Stimulated activated CD8-positive, alpha-beta memory T cell treated with anti-CD3 and anti-CD28 coated beads, Interleukin-7, amount 100 ng/mL, for 1 hour (primary cell): ENCODE results near the gene SOX2.

Source experiments
- DNase-seq, 2 donors: peaks; one replicate each; pipeline ENCODE4 v3.0.0-alpha.2; 2020; ENCODE audit warnings: low read depth in 2 of 2

SOX2 gene

DNA sequence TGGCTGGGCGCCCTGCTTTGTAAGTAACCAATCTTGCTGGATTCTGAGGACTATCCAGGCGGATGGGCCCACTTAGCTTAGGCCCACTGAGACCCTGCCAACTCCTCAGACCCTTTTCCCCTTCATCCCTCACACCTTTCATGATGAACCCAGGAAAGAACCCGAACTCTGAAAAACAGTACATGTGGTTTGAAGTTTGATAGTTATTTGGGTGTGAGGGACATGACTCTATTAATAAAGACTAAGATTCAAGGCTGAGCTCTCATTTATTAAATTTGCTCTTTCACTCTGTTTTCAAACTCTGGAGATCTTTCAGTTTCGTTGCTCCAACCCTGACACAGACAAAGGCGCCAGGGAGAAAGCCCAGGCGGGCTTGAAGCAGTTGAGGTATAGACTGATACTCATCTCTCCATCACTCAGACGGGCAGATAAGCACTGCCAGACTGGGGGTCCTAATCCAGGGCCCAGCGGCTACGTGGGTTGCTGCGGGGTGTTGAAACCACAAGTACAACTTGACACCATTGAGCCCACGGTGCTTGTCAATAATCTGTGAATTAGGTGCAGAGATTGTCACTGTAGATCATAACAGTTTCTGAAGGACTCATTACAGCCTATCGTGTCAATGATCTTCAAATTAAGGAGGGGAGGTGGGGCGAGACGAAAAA is 7.2 kb upstream of the SOX2 start:
- no peak for DNase-seq

DNA sequence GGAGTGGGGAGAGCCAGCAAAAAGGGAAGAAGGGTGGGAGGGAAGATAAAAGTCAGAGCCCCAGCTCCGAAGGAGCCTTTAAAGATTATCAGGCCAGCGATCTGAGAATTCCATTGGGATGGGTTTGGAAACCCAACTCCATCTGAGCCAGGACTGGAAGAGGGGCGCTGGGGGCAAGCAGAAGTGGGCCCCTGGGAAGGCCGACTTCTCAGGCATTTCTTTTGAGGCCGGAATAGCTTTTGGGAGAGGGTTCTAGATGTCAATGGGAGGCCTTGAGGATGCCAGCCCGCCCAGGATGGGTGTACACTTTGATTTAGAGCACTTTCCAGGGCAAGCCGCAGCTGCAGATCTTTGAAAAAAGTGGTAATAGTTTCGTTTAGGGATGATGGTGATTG is 6.6 kb upstream of the SOX2 start:
- DNase-seq, result no peak

DNA sequence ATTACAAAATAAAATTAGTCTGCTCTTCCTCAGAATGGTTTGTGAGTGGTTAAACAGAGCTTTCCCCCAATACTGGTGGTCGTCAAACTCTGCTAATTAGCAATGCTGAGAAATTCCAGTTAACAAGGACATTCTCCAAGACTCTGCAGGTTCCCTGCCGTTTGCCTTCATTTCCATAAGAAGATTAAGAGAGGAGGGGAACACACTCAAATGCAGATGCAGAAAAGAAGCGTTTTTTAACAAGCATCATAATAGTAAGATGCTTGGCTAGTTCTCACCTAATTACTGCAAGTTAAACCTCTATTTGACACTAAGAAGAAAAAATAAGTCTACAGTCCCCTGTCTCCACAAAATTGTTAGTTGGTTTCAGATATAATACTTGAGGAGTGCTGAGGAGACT is 3.7 kb upstream of the SOX2 start:
- DNase-seq, result no peak

DNA sequence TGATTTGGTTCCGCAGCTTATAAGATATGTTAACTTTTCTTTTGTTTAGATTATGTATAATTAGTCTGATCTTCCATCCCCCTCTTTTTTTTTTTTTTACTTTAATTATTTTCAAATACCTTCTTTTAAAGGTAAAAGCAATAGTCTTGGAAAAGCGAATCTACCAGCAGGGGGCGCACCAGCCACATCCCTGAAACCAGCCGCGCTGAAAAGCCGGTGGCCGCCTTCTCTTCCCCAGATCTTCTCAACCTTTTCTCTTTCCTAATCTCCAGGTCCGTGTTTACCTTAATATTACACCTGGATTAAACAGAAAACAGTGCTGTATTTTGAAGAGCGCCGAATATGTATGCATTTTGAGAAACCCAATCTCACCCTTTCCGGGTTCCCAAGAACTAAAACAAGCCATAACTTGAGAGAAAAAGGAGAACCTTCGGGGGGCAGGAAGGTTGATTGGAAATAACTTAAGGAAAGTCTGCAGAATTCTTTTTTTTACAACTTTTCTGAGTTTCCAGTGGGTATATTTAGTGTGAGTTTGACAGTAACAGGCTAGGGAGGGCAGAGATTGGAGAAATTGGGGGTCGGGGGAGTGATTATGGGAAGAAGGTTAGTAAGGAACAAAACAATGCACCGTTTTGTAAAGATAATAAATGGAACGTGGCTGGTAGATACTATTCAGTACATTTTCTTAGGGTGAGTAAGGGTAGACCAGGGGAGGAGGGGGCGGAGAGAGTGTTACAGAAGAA is 2.0 kb upstream of the SOX2 start:
- DNase-seq, result peak; percentile 9 to 29

DNA sequence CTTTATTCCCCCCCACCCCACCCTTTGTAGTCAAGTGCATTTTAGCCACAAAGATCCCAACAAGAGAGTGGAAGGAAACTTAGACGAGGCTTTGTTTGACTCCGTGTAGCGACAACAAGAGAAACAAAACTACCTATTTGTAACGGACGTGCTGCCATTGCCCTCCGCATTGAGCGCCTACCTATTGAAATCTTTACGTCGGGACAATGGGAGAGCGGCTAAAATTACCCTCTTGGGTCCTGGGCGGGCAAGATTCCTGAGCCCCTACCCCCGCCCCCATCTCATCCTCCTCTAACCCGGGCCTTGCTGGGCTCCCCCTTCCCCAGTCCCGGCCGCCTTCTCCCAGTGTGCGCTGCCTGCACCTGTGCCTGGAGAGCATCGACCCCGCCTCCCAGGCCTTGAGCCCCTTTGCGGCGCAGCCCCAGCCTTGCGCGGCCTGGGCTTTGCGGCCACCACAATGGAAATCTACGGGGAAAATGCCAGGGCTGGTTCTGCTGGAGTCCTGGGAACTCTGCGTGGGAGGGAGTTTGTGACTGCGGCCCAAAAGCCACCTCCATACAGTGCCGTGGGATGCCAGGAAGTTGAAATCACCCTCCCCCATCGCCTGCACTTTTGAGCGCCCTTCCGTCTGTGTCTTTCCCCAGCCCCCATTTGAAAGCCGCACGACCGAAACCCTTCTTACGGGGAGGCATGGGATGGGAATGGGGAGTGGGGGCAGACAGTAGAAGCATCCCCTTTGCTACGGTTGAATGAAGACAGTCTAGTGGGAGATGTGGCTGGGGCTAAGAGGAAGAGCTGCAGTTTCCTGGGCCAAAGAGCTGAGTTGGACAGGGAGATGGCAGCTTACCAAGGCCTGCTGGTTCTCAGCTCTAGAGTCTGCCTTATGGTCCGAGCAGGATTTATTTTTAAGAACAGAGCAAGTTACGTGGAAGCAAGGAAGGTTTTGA is 1.1 kb upstream of the SOX2 start:
- DNase-seq, result no peak

DNA sequence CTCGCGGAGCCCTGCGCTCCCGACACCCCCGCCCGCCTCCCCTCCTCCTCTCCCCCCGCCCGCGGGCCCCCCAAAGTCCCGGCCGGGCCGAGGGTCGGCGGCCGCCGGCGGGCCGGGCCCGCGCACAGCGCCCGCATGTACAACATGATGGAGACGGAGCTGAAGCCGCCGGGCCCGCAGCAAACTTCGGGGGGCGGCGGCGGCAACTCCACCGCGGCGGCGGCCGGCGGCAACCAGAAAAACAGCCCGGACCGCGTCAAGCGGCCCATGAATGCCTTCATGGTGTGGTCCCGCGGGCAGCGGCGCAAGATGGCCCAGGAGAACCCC is 464 bp downstream of the SOX2 start:
- DNase-seq, result no peak

DNA sequence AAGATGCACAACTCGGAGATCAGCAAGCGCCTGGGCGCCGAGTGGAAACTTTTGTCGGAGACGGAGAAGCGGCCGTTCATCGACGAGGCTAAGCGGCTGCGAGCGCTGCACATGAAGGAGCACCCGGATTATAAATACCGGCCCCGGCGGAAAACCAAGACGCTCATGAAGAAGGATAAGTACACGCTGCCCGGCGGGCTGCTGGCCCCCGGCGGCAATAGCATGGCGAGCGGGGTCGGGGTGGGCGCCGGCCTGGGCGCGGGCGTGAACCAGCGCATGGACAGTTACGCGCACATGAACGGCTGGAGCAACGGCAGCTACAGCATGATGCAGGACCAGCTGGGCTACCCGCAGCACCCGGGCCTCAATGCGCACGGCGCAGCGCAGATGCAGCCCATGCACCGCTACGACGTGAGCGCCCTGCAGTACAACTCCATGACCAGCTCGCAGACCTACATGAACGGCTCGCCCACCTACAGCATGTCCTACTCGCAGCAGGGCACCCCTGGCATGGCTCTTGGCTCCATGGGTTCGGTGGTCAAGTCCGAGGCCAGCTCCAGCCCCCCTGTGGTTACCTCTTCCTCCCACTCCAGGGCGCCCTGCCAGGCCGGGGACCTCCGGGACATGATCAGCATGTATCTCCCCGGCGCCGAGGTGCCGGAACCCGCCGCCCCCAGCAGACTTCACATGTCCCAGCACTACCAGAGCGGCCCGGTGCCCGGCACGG is 991 bp downstream of the SOX2 start:
- DNase-seq, result no peak

DNA sequence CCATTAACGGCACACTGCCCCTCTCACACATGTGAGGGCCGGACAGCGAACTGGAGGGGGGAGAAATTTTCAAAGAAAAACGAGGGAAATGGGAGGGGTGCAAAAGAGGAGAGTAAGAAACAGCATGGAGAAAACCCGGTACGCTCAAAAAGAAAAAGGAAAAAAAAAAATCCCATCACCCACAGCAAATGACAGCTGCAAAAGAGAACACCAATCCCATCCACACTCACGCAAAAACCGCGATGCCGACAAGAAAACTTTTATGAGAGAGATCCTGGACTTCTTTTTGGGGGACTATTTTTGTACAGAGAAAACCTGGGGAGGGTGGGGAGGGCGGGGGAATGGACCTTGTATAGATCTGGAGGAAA is 1.5 kb downstream of the SOX2 start:
- no peak for DNase-seq

DNA sequence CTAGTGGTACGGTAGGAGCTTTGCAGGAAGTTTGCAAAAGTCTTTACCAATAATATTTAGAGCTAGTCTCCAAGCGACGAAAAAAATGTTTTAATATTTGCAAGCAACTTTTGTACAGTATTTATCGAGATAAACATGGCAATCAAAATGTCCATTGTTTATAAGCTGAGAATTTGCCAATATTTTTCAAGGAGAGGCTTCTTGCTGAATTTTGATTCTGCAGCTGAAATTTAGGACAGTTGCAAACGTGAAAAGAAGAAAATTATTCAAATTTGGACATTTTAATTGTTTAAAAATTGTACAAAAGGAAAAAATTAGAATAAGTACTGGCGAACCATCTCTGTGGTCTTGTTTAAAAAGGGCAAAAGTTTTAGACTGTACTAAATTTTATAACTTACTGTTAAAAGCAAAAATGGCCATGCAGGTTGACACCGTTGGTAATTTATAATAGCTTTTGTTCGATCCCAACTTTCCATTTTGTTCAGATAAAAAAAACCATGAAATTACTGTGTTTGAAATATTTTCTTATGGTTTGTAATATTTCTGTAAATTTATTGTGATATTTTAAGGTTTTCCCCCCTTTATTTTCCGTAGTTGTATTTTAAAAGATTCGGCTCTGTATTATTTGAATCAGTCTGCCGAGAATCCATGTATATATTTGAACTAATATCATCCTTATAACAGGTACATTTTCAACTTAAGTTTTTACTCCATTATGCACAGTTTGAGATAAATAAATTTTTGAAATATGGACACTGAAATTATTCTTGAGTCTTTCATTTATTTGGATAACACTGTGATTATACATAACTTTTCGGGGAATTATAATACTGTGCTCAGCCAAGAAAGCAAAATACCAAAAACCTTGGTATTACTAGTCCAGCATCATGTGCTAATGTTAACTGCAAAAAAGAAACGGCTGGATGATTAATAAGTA is 2.2 kb downstream of the SOX2 start:
- no peak for DNase-seq

DNA sequence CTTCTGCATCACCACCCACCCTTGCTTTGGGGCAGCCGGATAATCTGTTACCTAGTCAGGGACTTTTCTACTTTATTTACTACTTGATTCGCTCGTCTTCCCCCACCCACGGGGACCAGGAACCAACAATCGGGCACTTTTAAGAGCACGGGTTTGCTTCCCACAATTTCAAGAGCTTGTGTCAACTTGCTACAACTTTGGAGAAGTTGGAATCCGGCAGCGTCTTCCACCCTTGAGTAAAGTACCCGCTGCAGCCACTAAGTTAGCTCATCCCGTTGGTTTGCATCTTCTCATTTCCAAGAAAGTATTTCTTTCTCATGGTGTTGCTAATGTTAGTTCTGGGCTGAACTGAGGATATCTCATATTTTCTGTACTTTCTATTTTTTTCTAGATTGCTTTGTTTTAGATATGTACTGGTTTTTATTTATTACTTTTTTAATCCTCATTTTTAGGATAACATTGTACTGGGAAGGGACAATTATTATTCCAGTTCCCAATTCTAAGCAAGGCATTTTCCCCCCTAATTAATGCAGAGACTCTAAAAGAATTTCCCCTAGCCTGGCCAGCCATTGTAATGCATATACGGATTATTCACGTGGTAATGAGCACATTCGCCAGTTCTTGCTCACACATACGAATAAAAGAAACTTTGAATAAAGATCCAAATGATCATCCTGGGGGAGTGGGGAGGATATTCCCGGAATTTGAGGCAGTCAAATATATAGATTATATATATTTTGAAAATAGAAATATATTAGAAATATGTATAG is 4.0 kb downstream of the SOX2 start:
- DNase-seq, result no peak

DNA sequence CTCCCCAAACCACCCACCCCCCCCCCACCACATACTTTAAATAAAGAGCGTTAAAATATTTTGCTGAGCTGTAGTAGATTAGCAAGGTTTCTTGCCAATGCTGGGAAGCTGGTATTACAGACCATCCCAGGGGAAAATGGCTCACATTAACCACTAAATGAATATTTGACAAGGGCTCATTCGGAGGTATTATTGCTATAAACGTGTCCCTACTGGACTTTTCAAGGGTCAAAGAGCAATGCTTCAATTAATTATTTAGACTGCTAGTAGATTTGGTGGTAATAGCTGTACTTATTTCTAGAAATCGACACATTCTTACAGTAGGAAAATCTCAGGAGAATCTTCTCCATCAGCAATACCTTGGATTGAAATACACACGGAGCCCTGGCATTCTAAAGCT is 5.2 kb downstream of the SOX2 start:
- no peak for DNase-seq

DNA sequence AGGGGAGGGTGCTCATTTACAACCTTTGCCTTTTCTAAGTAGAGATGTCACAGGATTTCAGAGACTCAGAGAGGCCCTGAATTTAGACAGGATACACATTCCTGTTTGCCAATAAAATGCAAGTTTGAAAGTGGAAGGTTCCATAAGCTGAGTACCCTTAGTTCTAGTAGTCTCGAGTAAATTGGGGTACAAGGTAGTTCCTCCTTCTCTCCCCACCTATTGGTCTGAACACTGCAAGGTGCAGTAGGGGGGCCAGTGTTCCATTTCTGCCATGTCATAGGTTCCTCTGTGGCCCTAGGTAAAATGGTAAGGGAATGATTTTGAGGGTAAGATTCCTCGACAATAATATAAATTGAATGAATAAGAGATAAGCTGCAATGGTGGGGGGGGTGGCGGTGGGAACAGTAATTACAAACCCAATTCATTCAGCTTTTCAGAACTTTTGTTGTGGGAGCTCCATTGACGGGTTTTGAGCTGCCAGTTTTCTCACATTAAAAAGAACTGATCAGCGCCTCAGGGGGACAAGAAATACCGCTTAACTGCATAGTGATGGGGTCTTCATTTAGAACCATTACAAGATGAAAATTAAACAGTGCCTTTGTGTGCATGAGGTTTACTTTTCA is 5.9 kb downstream of the SOX2 start:
- no peak for DNase-seq

DNA sequence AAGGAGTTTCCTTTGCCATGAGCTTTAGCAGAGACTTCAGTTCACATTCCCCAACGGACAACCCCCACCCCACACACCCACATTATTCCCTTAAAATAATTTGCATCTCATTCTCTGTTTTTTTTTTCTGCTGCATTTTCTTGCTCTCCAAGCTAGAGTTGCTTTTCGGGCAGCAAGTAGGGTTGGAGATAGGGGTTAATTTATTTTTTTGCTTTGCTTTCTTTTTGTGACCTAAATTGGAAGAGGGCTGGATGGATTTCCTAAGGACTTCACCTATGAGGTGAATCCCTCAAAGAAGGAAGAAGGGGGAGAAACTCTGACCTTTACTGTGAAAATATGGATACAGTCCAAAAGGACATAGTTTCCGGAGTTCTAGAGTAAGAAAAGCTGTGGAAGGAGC is 6.6 kb downstream of the SOX2 start:
- DNase-seq, result no peak

DNA sequence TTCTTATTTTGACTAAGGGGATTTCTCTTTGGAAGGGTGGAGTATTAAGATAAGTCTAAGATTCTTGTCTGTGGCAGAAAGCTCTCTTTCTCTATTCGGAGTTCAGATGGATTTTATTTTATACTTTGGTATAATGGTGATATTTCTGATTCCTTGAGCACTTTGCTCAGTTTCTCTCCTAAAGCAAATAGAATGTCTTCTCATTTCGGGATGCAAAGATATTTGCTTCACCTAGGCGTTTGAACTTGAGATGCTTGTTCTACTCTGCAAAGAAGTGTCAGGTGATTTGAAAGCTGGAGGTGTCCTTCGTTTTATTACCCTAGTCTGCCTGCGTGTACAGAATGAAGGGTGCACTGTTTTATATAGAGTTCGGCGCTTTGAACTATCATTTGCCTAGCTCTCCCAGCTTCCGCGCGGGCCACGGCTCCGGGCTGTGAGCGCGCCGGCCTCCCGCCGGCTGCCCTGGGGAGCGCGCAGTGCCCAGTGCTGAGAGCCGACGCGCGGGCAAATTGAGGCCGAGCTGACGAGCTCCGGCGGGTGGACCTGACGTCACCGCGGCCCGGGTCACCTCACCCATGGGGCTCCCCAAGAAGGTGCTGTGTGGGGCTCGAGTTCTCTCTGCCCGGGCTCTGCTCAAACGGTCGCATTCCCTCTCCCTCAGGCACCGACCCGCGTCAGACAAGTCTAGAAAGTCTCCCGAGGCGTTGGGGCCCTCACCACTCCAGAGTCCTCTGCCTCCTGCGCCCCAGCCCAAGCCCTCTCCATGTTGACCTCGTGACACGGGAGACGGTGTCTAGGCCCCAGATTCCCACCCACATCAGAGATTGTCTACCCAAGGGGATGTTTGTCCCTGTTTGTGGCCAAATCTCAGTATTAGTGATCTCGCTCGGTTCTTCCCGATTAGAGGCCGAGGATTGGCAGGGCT is 7.5 kb downstream of the SOX2 start:
- DNase-seq, result no peak

DNA sequence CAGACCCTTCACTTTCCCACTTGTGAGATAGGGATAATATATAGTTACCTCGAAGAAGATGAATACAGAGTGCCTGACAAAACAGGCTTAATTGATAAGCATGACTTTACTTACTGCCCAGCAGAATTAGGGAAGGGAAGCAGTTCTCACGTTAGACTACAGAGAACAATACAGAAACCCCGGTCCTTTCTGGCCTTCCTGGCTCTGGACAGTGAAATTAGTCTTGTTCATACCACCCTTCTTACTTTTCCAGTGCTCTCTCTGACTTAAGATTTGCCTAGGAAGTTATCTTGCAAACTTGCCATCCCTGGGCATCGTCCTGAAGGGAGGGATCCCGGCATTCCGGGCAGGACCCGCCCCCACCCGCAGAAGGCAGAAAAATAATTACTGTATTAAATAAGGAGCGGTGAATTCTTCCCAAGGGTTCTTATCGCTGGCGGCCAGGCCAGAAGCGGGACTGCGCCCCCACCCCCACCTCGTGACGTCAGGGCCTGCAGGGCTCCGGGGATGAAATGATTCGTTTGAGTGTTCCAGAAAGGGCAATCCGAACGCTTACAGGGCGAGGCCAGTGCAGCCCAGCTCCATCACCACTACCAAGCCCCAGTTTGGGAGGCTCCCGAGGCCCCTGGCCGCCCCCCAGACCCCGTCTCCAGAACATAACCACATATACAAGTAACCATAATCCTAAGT is 8.4 kb downstream of the SOX2 start:
- no peak for DNase-seq

DNA sequence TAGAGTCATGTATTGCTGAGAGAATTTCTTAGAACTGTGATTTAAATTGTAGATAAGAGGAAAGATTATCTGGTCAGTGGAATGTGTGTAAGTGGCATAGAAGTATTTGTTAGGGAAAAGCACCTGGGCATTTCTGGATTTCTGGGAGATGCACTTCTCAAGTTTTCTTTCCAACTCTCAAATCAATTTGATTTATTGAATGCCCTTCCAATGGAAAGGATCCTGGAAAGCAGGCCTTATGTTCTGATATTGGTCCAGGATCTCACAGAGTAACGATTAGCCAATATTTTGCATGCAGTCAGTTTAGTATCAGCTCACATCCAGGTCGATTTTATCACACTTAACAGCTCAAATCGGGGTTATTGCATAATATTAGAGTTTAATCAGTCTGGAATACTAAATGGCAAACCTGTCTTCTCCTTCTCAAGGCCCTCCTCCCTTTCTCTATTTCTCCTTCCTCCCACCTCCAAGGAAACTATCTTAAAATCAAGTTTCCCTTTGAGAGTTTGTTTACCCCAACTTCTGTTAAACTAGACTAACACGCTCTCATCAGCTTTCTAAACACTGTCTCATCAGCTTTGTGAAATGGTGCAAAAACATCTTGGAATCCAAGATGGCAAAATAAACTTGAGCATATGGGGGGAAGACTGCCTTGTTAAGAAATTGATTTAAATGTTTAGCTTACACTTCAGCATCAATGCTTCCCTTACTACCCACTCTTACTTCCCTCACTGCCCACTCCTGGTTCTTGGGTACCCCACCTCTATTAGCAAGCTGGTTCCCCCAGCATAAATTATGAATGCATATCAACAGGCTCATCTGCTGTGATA is 9.5 kb downstream of the SOX2 start:
- DNase-seq, result no peak

DNA sequence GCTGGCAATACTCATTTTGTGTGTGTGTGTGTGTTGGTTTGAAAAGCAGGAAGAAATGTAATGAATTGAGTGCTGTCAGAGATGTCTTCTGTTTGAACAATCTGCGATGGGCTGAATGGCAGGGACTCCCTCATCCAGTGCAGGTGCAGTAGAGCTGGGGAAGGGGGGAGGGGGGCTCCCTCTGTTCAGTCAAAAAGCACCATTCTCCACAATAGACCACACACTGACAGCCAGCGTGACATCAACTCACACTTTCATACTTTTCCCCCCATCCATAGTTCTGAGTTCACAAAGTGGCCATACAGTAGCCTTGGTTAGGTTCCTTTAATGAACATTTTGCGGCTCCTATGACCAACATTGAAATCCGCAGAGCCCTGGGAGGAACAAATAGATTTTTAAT is 10.4 kb downstream of the SOX2 start:
- DNase-seq, result no peak
